MM.1S (cell line): Measurements from ENCODE around the gene GLOD5.

Experiments
- DNase-seq: peaks from one replicate; pipeline ENCODE4 v3.0.0-alpha.2; 2015
- H2AFZ ChIP-seq: fragments of 300-600 bp; sonication (generic); 2 replicates; pipeline ENCODE4 v1.6.0; 2016; ENCODE audit warnings: antibody characterized with exemption, low read length
- H3F3A ChIP-seq: fragments of 300-600 bp; sonication (generic); 2 replicates; pipeline ENCODE4 v1.6.1; 2016; ENCODE audit warnings: mild to moderate bottlenecking, antibody characterized with exemption, low read length, moderate library complexity, mixed read lengths; ENCODE audit not compliant: insufficient read depth
- H3K27ac ChIP-seq: fragments of 300-600 bp; sonication (generic); 2 replicates; pipeline ENCODE4 v1.5.1; 2016; ENCODE audit warnings: mild to moderate bottlenecking, low read length
- H3K27me3 ChIP-seq: fragments of 300-600 bp; sonication (generic); replicated peaks from 2 replicates; pipeline ENCODE4 v1.6.0; 2016; ENCODE audit warnings: low read length; ENCODE audit not compliant: insufficient read depth
- H3K36me3 ChIP-seq: fragments of 300-600 bp; sonication (generic); replicated peaks from 2 replicates; pipeline ENCODE4 v1.6.1; 2016; ENCODE audit warnings: mild to moderate bottlenecking, low read length, mixed read lengths; ENCODE audit not compliant: insufficient read depth
- H3K4me1 ChIP-seq: fragments of 300-600 bp; sonication (generic); 2 replicates; pipeline ENCODE4 v1.6.1; 2016; ENCODE audit warnings: low read length, mixed read lengths
- H3K4me2 ChIP-seq: fragments of 300-600 bp; sonication (generic); 2 replicates; pipeline ENCODE4 v1.6.0; 2016; ENCODE audit warnings: low read depth, low read length
- H3K4me3 ChIP-seq: fragments of 300-600 bp; sonication (generic); 2 replicates; pipeline ENCODE4 v1.5.1; 2016; ENCODE audit warnings: low read length, mixed read lengths
- H3K79me2 ChIP-seq: fragments of 300-600 bp; sonication (generic); 2 replicates; pipeline ENCODE4 v1.6.1; 2016; ENCODE audit warnings: mixed run types, low read length, mixed read lengths
- H3K9ac ChIP-seq: fragments of 300-600 bp; sonication (generic); 2 replicates; pipeline ENCODE4 v1.6.1; 2016; ENCODE audit warnings: low read length, mixed read lengths
- H3K9me2 ChIP-seq: fragments of 300-600 bp; sonication (generic); replicated peaks from 2 replicates; pipeline ENCODE4 v1.6.1; 2016; ENCODE audit warnings: mild to moderate bottlenecking, low read length, mixed read lengths; ENCODE audit not compliant: insufficient read depth
- H3K9me3 ChIP-seq: fragments of 300-600 bp; sonication (generic); replicated peaks from 2 replicates; pipeline ENCODE4 v1.6.1; 2016; ENCODE audit warnings: mild to moderate bottlenecking, low read length, mixed read lengths; ENCODE audit not compliant: insufficient read depth
- H4K20me1 ChIP-seq: fragments of 300-600 bp; sonication (generic); 2 replicates; pipeline ENCODE4 v1.6.1; 2016; ENCODE audit warnings: mild to moderate bottlenecking, low read length, moderate library complexity, mixed read lengths; ENCODE audit not compliant: insufficient read depth
- CTCF ChIP-seq: fragments of 300-600 bp; sonication (generic); IDR thresholded peaks from 2 replicates; pipeline ENCODE4 v1.5.1; 2016; ENCODE audit warnings: antibody characterized with exemption, low read length, mixed read lengths
- EZH2 ChIP-seq: fragments of 300-600 bp; sonication (generic); optimal IDR thresholded peaks from 2 replicates; pipeline ENCODE3; 2017; ENCODE audit warnings: low read depth, mild to moderate bottlenecking, antibody characterized with exemption, low read length, mixed read lengths
- EZH2phosphoT487 ChIP-seq: fragments of 300-600 bp; sonication (generic); IDR thresholded peaks from 2 replicates; pipeline ENCODE4 v1.6.1; 2018; ENCODE audit warnings: antibody characterized with exemption, low read length

GLOD5 gene

GRCh38 chrX:48806081-48806480 lies 44.5 kb downstream of the GLOD5 start:
- no peak overlapping the region for H2AFZ ChIP-seq
- DNase-seq, result no peak
- TF ChIP-seq CTCF, result 0 out of 2 replicates have a peak, but pooled peaks have one; percentile 4
- TF ChIP-seq EZH2phosphoT487, result no peak

GRCh38 chrX:48813644-48814043 lies 52.1 kb downstream of the GLOD5 start:
- Histone ChIP-seq H3K4me1 (no peaks in the 10 kb centered on the region), H3K9me3 (no peaks in the 10 kb centered on the region), H3F3A (no peaks in the 10 kb centered on the region), H3K4me2 (no peak overlapping the region), H3K27me3 (no peaks in the 10 kb centered on the region), H3K36me3 (no peaks in the 10 kb centered on the region), H3K79me2 (no peaks in the 10 kb centered on the region), H3K4me3 (no peak overlapping the region), H3K27ac (no peak overlapping the region), H4K20me1 (no peaks in the 10 kb centered on the region), H3K9ac (no peak overlapping the region), H2AFZ (no peak overlapping the region), H3K9me2 (no peaks in the 10 kb centered on the region)
- no peak for DNase-seq
- TF ChIP-seq CTCF (no peak), EZH2phosphoT487 (no peak)

More at GRCh38 chrX:48806081-48806480, 44.5 kb downstream of the GLOD5 start:
- Histone ChIP-seq H3F3A (no peaks in the 10 kb centered on the region), H3K27me3 (no peaks in the 10 kb centered on the region), H3K9ac (no peak overlapping the region), H3K4me1 (0 out of 2 replicates have a peak, but pooled peaks cover 5% of the 10 kb centered on the region), H3K4me3 (no peak overlapping the region), H4K20me1 (no peaks in the 10 kb centered on the region), H3K36me3 (no peaks in the 10 kb centered on the region), H3K79me2 (no peaks in the 10 kb centered on the region; the same call in 1 of the 2 replicates), H3K9me3 (no peaks in the 10 kb centered on the region), H3K27ac (no peak overlapping the region), H3K9me2 (no peaks in the 10 kb centered on the region), H3K4me2 (no peak overlapping the region)

DNA sequence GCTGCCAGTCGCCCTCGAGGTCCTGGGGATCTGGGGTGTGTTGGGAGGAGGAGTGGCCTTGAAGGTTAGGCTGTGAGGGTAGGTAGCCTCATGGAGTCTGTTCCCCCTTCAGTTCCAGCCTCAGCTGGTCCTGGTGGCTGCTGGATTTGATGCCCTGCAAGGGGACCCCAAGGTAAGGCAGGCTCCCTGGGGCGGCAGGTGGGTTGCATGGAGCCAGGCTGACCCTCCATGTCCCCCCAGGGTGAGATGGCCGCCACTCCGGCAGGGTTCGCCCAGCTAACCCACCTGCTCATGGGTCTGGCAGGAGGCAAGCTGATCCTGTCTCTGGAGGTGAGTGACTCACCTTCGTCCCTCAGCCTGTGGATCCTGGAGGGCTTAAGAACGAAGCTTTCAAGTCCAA lies 53.2 kb downstream of the GLOD5 start:
- Histone ChIP-seq H3K9me3 (no peaks in the 10 kb centered on the region), H3K4me2 (no peak overlapping the region), H3K27ac (no peak overlapping the region), H3F3A (no peaks in the 10 kb centered on the region), H4K20me1 (no peaks in the 10 kb centered on the region), H3K79me2 (no peaks in the 10 kb centered on the region), H3K4me1 (no peaks in the 10 kb centered on the region), H3K36me3 (no peaks in the 10 kb centered on the region), H3K27me3 (no peaks in the 10 kb centered on the region), H3K4me3 (no peak overlapping the region), H3K9me2 (no peaks in the 10 kb centered on the region), H2AFZ (no peak overlapping the region), H3K9ac (no peak overlapping the region)
- TF ChIP-seq EZH2, result no peak
- no peak for TF ChIP-seq EZH2phosphoT487
- TF ChIP-seq CTCF, result no peak
- DNase-seq, result no peak
